GM12878 (cell line): ENCODE measurements around the gene SH3YL1. TPM values are rescaled to one million over a fixed set of nuclear protein-coding genes. Genes with fewer than 3 reads are reported as not detected.

Experiments
- ATAC-seq: fragments of 200-7000 bp; cut with Tn5 transposase; 3 replicates; pipeline ENCODE4 v1.9.1; 2020; ENCODE audit warnings: mild to moderate bottlenecking, moderate library complexity
- BruUV-seq: library from RNA; stranded (reverse); fragments of 400-500 nt; replicated peaks from 2 replicates; lab custom pipeline; 2021; lab: Mats Ljungman, UMichigan
- CTCF ChIA-PET: fragments of 300-600 bp; sonication (Branson Sonifier 250); formaldehyde crosslinking; extraction: SDS; loops from one replicate; lab custom pipeline; 2021; ENCODE audit warnings: inconsistent platforms; lab: Yijun Ruan, JAX
- POLR2A ChIA-PET: fragments of 350-600 bp; formaldehyde crosslinking; extraction: SDS; loops from one replicate; lab custom pipeline; 2021; ENCODE audit warnings: inconsistent platforms; lab: Charles Lee
- RAD21 ChIA-PET: fragments of 300-600 bp; sonication (Branson Sonifier 250); formaldehyde crosslinking; loops from one replicate; lab custom pipeline; 2023; ENCODE audit warnings: antibody characterized with exemption; ENCODE audit not compliant: unreplicated experiment; lab: Charles Lee
- SMC1A ChIA-PET: fragments of 300-600 bp; sonication (Branson Sonifier 250); formaldehyde crosslinking; loops from one replicate; lab custom pipeline; 2023; ENCODE audit not compliant: unreplicated experiment, uncharacterized antibody; lab: Charles Lee
- DNase-seq: peaks from one replicate; pipeline ENCODE4 v3.0.0-alpha.2; 2011; ENCODE audit warnings: low read depth, low spot score
- FAIRE-seq: peaks from 3 replicates; lab custom pipeline; 2011; peaks lifted over from hg19 to GRCh38; lab: Jason Lieb, UNC
- H2AFZ ChIP-seq: 2 replicates; pipeline ENCODE4 v1.6.0; 2011; ENCODE audit warnings: low read depth, low read length, control low read depth; ENCODE audit not compliant: control insufficient read depth
- H3K27ac ChIP-seq: 2 replicates; pipeline ENCODE4 v1.5.1; 2011; ENCODE audit warnings: control low read depth; ENCODE audit not compliant: control insufficient read depth, insufficient read depth
- H3K27me3 ChIP-seq, 2 experiments: replicated peaks in 1 of 2; 2 replicates each; pipeline versions ENCODE4 v1.6.0 to v1.6.1; 2011; ENCODE audit warnings: low read length in 1 of 2; ENCODE audit not compliant: control insufficient read depth in 2 of 2, insufficient read depth in 2 of 2
- H3K36me3 ChIP-seq, 2 experiments: 2 replicates each; pipeline ENCODE4 v1.5.1; 2011; ENCODE audit warnings: low read length in 1 of 2; ENCODE audit not compliant: control insufficient read depth in 2 of 2, insufficient read depth in 2 of 2
- H3K4me1 ChIP-seq: 2 replicates; pipeline ENCODE4 v1.6.1; 2011; ENCODE audit warnings: mild to moderate bottlenecking, low read length, moderate library complexity, mixed read lengths; ENCODE audit not compliant: control insufficient read depth, insufficient read depth
- H3K4me2 ChIP-seq: 2 replicates; pipeline ENCODE4 v1.6.0; 2011; ENCODE audit warnings: control low read depth; ENCODE audit not compliant: control insufficient read depth, insufficient read depth
- H3K4me3 ChIP-seq: fragments of 200-600 bp; sonication (generic); 2 replicates; pipeline ENCODE4 v1.5.1; 2016
- H3K79me2 ChIP-seq: 2 replicates; pipeline ENCODE4 v1.6.0; 2011; ENCODE audit warnings: low read length; ENCODE audit not compliant: control insufficient read depth, insufficient read depth
- H3K9ac ChIP-seq: 2 replicates; pipeline ENCODE4 v1.8.0; 2011; ENCODE audit warnings: low read length, control low read depth, mixed read lengths; ENCODE audit not compliant: control insufficient read depth, insufficient read depth
- H3K9me3 ChIP-seq: replicated peaks from 3 replicates; pipeline ENCODE4 v1.5.1; 2011; ENCODE audit warnings: mild to moderate bottlenecking, low read length; ENCODE audit not compliant: control insufficient read depth, insufficient read depth
- H4K20me1 ChIP-seq: 2 replicates; pipeline ENCODE4 v1.6.0; 2011; ENCODE audit not compliant: control insufficient read depth, insufficient read depth
- ASH2L ChIP-seq: fragments of 300-600, 200-600 bp; sonication (generic); IDR thresholded peaks from 2 replicates; pipeline ENCODE4 v1.6.1; 2017; ENCODE audit warnings: low read depth, mild to moderate bottlenecking, borderline replicate concordance
- CHD1 ChIP-seq: IDR thresholded peaks from 2 replicates; pipeline ENCODE4 v1.6.1; 2012; ENCODE audit warnings: low read depth, low read length, improper control_type of control experiment
- CREB1 ChIP-seq: IDR thresholded peaks from 2 replicates; pipeline ENCODE4 v1.6.1; 2012; ENCODE audit warnings: low read depth, mild to moderate bottlenecking, inconsistent platforms
- CUX1 ChIP-seq: IDR thresholded peaks from 2 replicates; pipeline ENCODE4 v1.6.1; 2012; ENCODE audit warnings: improper control_type of control experiment, low read depth, low read length; ENCODE audit not compliant: insufficient replicate concordance
- EED ChIP-seq: sonication (generic); IDR thresholded peaks from 2 replicates; pipeline ENCODE4 v1.6.1; 2016; ENCODE audit warnings: antibody characterized with exemption, low read depth
- ELK1 ChIP-seq: IDR thresholded peaks from 2 replicates; pipeline ENCODE4 v1.6.1; 2012; ENCODE audit warnings: low read depth, low read length, improper control_type of control experiment
- HDAC2 ChIP-seq: fragments of 200-600 bp; sonication (generic); IDR thresholded peaks from 2 replicates; pipeline ENCODE4 v1.6.1; 2017
- IRF3 ChIP-seq: fragments of 450-650 bp; IDR thresholded peaks from 2 replicates; pipeline ENCODE4 v1.6.1; 2014; ENCODE audit warnings: mild to moderate bottlenecking
- JUNB ChIP-seq: IDR thresholded peaks from 2 replicates; pipeline ENCODE4 v1.6.1; 2016; ENCODE audit warnings: antibody characterized with exemption, mild to moderate bottlenecking
- PAX5 ChIP-seq: IDR thresholded peaks from 2 replicates; pipeline ENCODE4 v1.6.1; 2011; ENCODE audit warnings: low read depth, low read length, borderline replicate concordance
- SMAD5 ChIP-seq: IDR thresholded peaks from 2 replicates; pipeline ENCODE4 v1.6.1; 2016; ENCODE audit warnings: antibody characterized with exemption, low read depth
- SP1 ChIP-seq: IDR thresholded peaks from one replicate; pipeline ENCODE4 v1.6.1; 2011; ENCODE audit warnings: low read depth, low read length
- SREBF1 ChIP-seq: IDR thresholded peaks from 2 replicates; pipeline ENCODE4 v1.6.1; 2012; ENCODE audit warnings: mild to moderate bottlenecking, low read length
- STAT1 ChIP-seq: fragments of 450-650 bp; conservative IDR thresholded peaks from 2 replicates; pipeline ENCODE4 v1.6.1; 2014; ENCODE audit warnings: antibody characterized with exemption, mild to moderate bottlenecking
- TARDBP ChIP-seq: IDR thresholded peaks from 2 replicates; pipeline ENCODE4 v1.6.1; 2016; ENCODE audit warnings: borderline replicate concordance
- WGBS: methylation state at CpG from one replicate; pipeline ENCODE4 v1.1.6; 2016; ENCODE audit warnings: low lambda C conversion rate; ENCODE audit not compliant: insufficient replicate concordance, insufficient coverage; ENCODE audit errors: missing lambda C conversion rate; 5-methylcytosine and 5-hydroxymethylcytosine counted together
- in situ Hi-C: fragments of 300-500 bp; cut with MboI; formaldehyde crosslinking; loops from 9 replicates; pipeline ENCODE4 v1.14.3; 2018; ENCODE audit warnings: mixed read lengths
- intact Hi-C: fragments of 100-400 bp; cut with micrococcal nuclease; formaldehyde crosslinking; loops from one replicate; pipeline ENCODE4 v1.14.2; 2022; ENCODE audit not compliant: unreplicated experiment
- polyA plus RNA-seq, 11 experiments: library from polyadenylated mRNA; depleted of rRNA in 4 of 11; unstranded in 6 of 11; stranded (reverse) in 5 of 11; fragments of >200 nt; fragmentation: Nextera tagmentation in 4 of 11; fragmentation: Illumina TruSeq in 1 of 11; extraction: Ambion mirVana in 4 of 11; extraction: Trizol in 1 of 11; gene quantifications; 1 replicate in 1 of 11; 2 replicates in 10 of 11; pipeline versions ENCODE4 v1.2.1 to v1.2.3, GENCODE V29; 2011 to 2016; ENCODE audit warnings: inconsistent platforms in 2 of 11, missing spikeins in 2 of 11, low read depth in 1 of 11
- total RNA-seq, 4 experiments: library from RNA; depleted of rRNA in 3 of 4; stranded (reverse); fragments of >200 nt in 3 of 4; fragmentation: Illumina TruSeq in 1 of 4; extraction: Trizol in 1 of 4; gene quantifications; 2 replicates each; pipeline versions ENCODE4 v1.2.1 to v1.2.3, GENCODE V29; 2013 to 2021

The SH3YL1 gene
- total and polyA plus RNA-seq, 10 of the 15 experiments (the other 5 are each of a cell fraction or from before 2014, with no cell fraction given) = 12.2 to 22.4 (median 17.2) TPM

- intact Hi-C loops (no loop called here), in situ Hi-C loops (no loop called here)
- H4K20me1 ChIP-seq = no peaks in the 10 kb centered on the region
- H3K9me3 ChIP-seq = no peaks in the 10 kb centered on the region
- peaks cover 2 to 3% of the 10 kb centered on the region in 2 experiments; a peak in 2 of 4 replicates for H3K27me3 ChIP-seq
- no peak overlapping the region; the same call in 1 of the 2 replicates for H3K4me2 ChIP-seq
- no peak overlapping the region for H3K9ac ChIP-seq
- H3K4me3 ChIP-seq = no peak overlapping the region
- no peaks in the 10 kb centered on the region for H3K79me2 ChIP-seq
- ChIA-PET POLR2A (no interaction called here), RAD21 (no interaction called here), SMC1A (interaction anchor here (1.0 kb wide), 1 partner anchor 112 kb away, joined by 3 read pairs; no protein-coding TSS in a partner anchor), CTCF (interaction anchor here (1.7 kb wide), 1 partner anchor 9 kb away, joined by 5 read pairs; no protein-coding TSS in a partner anchor)
- DNase-seq (no peak), ATAC-seq (no peak), FAIRE-seq (no peak)
- no peak overlapping the region for H2AFZ ChIP-seq
- no TSS peak for BruUV-seq
- under 1% methylated on average over 16 of the region's 42 CpGs for WGBS
- TF ChIP-seq HDAC2 (no peak), JUNB (no peak), CHD1 (no peak), CUX1 (no peak), TARDBP (no peak), ASH2L (no peak), CREB1 (no peak), STAT1 (no peak), EED (no peak), ELK1 (no peak), IRF3 (no peak), SREBF1 (no peak), SP1 (no peak), SMAD5 (no peak), PAX5 (no peak)
- H3K27ac ChIP-seq = no peak overlapping the region
- H3K36me3 ChIP-seq = no peaks in the 10 kb centered on the region
- H3K4me1 ChIP-seq = no peaks in the 10 kb centered on the region
These were observed 25.0 kb upstream of the SH3YL1 start for GRCh38 chr2:288758-289361.
